ENCODE measurements around the gene CRYL1.

GRCh38 chr13:20377720-20378119 lies 147.9 kb downstream of the CRYL1 start:
- TF ChIP-seq, protein P1, sequence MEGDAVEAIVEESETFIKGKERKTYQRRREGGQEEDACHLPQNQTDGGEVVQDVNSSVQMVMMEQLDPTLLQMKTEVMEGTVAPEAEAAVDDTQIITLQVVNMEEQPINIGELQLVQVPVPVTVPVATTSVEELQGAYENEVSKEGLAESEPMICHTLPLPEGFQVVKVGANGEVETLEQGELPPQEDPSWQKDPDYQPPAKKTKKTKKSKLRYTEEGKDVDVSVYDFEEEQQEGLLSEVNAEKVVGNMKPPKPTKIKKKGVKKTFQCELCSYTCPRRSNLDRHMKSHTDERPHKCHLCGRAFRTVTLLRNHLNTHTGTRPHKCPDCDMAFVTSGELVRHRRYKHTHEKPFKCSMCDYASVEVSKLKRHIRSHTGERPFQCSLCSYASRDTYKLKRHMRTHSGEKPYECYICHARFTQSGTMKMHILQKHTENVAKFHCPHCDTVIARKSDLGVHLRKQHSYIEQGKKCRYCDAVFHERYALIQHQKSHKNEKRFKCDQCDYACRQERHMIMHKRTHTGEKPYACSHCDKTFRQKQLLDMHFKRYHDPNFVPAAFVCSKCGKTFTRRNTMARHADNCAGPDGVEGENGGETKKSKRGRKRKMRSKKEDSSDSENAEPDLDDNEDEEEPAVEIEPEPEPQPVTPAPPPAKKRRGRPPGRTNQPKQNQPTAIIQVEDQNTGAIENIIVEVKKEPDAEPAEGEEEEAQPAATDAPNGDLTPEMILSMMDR (IDR thresholded peaks at IDR 0.05) = no peak
- TF ChIP-seq EZH2 (IDR thresholded peaks at IDR 0.05) = no peak
- TF ChIP-seq EZH2phosphoT487 (IDR thresholded peaks at IDR 0.05) = no peak

Measured in neural progenitor cell (in vitro differentiated cells).